HAP-1 (cell line): Measurements from ENCODE around the gene MPO.

Experiments used
- DNase-seq, 2 experiments: peaks; one replicate each; pipeline ENCODE4 v3.0.0-alpha.2; 2016 to 2020; ENCODE audit warnings: low spot score in 2 of 2
- H3K27me3 ChIP-seq: fragments of 250-450 bp; sonication (Bioruptor Pico); 2 replicates; pipeline ENCODE4 v1.5.1; 2020; ENCODE audit warnings: low read depth, mild to moderate bottlenecking, moderate library complexity
- H3K36me3 ChIP-seq: fragments of 250-450 bp; sonication (Bioruptor Pico); replicated peaks from 2 replicates; pipeline ENCODE4 v1.5.1; 2020; ENCODE audit warnings: mild to moderate bottlenecking
- H3K4me1 ChIP-seq: fragments of 250-450 bp; sonication (Bioruptor Pico); 2 replicates; pipeline ENCODE4 v1.5.1; 2020; ENCODE audit warnings: mild to moderate bottlenecking
- H3K4me3 ChIP-seq: fragments of 250-450 bp; sonication (Bioruptor Pico); 2 replicates; pipeline ENCODE4 v1.5.1; 2020; ENCODE audit warnings: mild to moderate bottlenecking, moderate library complexity
- H3K9me3 ChIP-seq: fragments of 250-450 bp; sonication (Bioruptor Pico); 2 replicates; pipeline ENCODE4 v1.5.1; 2020; ENCODE audit warnings: mild to moderate bottlenecking, moderate library complexity
- in situ Hi-C: fragments of 300-500 bp; cut with MboI; formaldehyde crosslinking; loops from 3 replicates; pipeline ENCODE4 v1.14.3; 2020; ENCODE audit warnings: low sequenced_read_pairs, inconsistent platforms, mixed read lengths

Gene MPO, protein sequence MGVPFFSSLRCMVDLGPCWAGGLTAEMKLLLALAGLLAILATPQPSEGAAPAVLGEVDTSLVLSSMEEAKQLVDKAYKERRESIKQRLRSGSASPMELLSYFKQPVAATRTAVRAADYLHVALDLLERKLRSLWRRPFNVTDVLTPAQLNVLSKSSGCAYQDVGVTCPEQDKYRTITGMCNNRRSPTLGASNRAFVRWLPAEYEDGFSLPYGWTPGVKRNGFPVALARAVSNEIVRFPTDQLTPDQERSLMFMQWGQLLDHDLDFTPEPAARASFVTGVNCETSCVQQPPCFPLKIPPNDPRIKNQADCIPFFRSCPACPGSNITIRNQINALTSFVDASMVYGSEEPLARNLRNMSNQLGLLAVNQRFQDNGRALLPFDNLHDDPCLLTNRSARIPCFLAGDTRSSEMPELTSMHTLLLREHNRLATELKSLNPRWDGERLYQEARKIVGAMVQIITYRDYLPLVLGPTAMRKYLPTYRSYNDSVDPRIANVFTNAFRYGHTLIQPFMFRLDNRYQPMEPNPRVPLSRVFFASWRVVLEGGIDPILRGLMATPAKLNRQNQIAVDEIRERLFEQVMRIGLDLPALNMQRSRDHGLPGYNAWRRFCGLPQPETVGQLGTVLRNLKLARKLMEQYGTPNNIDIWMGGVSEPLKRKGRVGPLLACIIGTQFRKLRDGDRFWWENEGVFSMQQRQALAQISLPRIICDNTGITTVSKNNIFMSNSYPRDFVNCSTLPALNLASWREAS

DNA sequence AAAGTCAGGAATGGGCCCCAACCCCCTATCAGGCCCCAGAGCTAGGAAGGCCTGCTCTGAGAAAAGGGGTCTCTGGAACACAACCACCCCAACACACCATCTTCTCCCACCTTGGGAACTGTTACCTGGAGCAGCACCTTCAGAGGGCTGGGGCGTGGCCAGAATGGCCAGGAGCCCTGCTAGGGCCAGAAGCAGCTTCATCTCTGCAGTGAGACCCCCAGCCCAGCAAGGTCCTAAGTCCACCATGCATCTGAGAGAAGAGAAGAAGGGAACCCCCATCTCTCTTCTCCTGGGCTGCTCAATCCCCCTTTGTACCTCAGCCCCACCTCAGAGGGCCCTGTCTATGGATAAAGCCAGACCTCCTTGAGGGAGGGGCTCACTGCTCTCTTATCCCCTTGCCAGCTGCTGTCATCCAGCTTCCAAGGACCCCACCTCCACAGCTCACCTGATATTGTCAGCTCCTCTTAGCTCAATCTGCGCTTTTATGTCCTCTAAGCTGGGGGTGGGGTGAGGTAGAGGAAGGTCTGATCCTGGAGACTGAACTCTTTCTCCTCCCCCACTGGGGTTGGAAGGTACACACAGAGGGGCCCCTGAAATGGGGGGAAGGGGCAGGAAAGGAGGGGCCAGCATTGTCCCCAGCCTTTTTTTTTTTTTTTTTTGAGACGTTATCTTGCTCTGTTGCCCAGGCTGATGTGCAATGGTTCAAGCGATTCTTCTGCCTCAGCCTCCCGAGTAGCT, at the start of gene MPO:
TSS of gene MPO (minus strand) at position 456 of the 738 bp plus-strand sequence. CDS start at position 279, 177 bp downstream.
- in situ Hi-C loops, result no loop called here
- H3K4me1 ChIP-seq, result no peaks in the 10 kb centered on the region
- H3K9me3 ChIP-seq, result no peaks in the 10 kb centered on the region
- H3K27me3 ChIP-seq, result peaks cover 5% of the 10 kb centered on the region; the same call in 1 of the 2 replicates
- H3K36me3 ChIP-seq, result no peaks in the 10 kb centered on the region
- no peak for DNase-seq
- H3K4me3 ChIP-seq, result no peak within 1 kb of the TSS

DNA sequence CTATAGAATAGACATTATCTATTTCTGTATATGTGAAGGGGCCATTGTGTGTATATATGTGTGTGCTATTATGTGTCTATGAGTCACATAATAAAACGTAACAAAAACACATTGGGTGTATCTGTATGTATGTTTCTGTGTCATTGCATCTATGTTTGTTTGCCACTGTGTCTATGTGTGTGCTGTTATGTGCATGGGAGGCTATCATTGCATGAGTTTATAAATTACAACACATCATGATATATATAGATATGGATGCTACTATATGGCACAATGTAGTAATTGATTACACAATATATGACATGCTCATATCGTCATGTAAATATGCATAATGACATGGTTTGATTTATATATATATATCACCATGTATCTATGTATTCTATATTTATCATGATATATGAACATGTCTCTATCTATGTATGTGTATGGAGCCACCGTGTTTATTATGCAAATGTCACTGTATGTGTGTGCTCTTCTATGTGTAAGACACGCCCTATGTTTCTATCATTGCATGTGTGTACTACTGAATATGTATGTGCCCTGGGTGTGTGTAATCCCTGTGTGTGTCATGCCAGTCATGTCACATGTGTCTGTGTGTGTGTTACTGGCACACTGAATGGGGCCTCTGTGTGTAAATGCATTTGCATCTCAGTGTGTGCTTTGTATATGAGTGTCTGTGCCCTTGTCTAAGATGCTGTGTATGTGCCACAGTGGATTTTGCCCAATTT, 49.2 kb upstream of the MPO start:
- Histone ChIP-seq H3K36me3 (no peaks in the 10 kb centered on the region), H3K27me3 (peaks cover 22% of the 10 kb centered on the region), H3K4me1 (no peaks in the 10 kb centered on the region), H3K9me3 (no peaks in the 10 kb centered on the region), H3K4me3 (no peak overlapping the region)
- no peak for DNase-seq
- in situ Hi-C loops, result no loop called here

DNA sequence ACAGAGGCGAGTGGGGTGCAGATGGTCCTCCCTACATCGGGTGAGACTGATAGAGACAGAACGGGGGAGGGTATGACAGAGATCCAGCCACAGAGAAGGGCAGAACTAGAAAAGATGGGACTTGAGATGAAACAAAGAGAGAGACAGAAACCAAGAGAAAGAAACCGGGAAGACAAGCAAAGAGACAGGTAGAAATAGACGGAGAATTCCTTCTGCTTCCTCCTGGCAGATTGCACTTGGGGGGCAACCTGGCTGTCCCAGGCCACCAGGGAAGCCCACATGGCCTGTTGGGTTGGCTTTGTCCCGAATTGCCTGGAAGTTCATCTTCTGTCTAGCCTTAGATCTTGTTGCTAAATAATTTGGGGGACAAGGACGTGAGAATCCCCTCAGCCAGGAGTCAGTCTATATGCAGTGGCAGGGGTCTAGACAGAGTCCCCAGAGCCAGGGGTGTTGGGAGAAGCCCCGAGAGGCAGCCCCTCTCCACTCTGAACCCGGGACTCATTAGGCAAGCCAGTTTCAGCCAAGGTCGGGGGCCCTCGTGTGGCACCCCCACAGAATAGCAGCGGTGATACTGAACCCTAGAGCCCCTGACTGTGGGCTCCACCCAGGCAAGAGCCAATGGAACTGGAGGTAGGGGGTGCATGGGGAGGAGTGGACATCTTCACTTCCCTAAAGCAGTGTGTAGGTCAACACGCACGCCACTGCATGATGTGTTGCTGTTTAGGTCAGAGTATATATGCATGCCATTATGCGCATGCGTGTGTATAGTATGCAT, 48.5 kb upstream of the MPO start:
- Histone ChIP-seq H3K27me3 (peaks cover 22% of the 10 kb centered on the region), H3K4me3 (no peak overlapping the region), H3K9me3 (no peaks in the 10 kb centered on the region), H3K4me1 (no peaks in the 10 kb centered on the region), H3K36me3 (no peaks in the 10 kb centered on the region)
- peak in 1 of 2 experiments; percentile 39 for DNase-seq
- in situ Hi-C loops, result no loop called here

DNA sequence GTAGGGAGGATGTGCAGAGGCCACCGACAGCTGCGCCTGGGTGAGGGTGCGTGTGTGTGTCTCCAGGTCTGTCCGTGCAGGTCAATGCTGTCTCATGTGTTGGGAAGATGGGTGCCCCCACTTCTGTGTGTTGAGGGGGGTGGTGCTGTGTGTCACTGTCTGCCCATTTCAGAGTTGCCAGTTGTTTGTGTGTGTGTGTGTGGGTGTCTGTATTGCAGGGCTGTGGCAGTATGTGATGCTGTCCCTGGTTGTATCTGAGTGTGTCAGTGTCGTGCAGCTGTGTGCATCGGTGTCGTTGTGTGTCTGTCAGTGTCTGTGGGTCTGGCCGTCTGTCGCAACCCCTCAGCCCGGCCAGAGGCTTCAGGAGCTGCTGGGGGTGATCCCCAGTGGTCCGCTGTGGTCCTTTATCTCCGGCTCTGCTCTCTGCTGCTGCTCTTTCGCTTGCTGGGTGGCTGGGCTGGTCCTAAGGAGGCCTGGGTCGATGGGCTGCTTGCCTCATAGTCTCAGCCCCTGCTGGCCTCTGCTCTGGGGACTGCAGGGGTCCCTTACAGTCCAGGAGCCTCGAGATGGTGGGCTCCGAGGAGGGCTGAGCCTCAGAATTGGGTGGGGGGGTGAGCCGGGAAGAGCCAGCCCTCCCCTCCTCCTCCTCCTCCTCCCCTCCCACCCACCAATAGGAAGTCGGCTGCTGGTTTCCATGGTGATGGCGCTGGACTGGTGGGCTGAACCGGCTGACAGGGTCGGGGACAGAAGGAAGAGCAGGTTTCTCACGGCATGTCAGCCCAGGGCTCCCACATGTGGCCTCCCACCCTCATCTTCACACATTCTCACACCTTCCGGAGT, 47.7 kb upstream of the MPO start, which contains the start of gene TSPOAP1:
TSS of gene TSPOAP1 (minus strand) at position 601 of the 840 bp plus-strand sequence. CDS start 875 bp downstream, outside the sequence.
- Histone ChIP-seq H3K9me3 (no peaks in the 10 kb centered on the region), H3K4me3 (no peak within 1 kb of the TSS), H3K4me1 (no peaks in the 10 kb centered on the region), H3K27me3 (peaks cover 22% of the 10 kb centered on the region), H3K36me3 (no peaks in the 10 kb centered on the region)
- in situ Hi-C loops, result no loop called here
- DNase-seq, result peak in 1 of 2 experiments; percentile 38

DNA sequence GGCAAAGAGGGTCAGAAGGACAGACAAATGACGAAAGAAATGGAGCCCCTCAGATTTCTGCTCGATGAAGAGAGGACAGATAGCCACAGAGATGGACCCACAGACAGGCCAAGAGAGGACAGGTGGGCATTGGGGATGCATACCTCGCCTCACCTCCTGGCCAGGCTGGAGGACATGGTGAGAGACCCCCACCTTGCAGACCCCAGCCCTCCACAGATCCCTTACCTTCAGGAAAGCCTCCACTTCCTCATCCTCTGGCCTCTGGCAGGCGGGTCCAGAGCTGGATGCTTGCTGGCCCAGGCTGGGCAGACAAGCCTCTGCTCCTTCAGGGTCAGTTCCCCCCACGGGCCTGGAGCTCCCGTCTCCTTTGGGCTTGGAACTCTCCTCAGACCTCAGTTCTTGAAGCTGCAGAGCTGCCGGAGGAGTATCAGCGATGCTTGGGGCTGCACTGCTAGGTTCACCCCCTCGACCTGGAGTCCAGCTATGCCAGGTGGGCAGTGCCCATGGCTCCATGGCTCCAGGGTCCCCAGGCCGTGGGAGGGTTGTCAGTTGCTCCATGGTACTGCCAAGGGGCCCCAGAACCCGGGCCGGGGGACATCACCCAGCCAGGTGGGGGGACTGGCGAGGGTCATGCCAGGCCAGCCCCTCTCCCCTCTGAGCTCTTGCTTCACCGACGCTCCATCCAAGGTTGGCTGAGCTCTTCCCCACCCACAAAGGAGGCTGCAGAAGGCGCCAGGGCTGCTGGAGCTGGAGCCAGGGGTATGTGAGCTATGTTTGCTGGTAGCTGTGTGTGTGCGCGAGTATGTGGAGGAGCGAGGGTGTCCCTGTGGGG, 46.8 kb upstream of the MPO start:
- no peak for DNase-seq
- H3K36me3 ChIP-seq, result no peaks in the 10 kb centered on the region
- in situ Hi-C loops, result no loop called here
- H3K27me3 ChIP-seq, result peaks cover 22% of the 10 kb centered on the region
- H3K4me3 ChIP-seq, result no peak overlapping the region
- no peaks in the 10 kb centered on the region for H3K9me3 ChIP-seq
- no peaks in the 10 kb centered on the region for H3K4me1 ChIP-seq

DNA sequence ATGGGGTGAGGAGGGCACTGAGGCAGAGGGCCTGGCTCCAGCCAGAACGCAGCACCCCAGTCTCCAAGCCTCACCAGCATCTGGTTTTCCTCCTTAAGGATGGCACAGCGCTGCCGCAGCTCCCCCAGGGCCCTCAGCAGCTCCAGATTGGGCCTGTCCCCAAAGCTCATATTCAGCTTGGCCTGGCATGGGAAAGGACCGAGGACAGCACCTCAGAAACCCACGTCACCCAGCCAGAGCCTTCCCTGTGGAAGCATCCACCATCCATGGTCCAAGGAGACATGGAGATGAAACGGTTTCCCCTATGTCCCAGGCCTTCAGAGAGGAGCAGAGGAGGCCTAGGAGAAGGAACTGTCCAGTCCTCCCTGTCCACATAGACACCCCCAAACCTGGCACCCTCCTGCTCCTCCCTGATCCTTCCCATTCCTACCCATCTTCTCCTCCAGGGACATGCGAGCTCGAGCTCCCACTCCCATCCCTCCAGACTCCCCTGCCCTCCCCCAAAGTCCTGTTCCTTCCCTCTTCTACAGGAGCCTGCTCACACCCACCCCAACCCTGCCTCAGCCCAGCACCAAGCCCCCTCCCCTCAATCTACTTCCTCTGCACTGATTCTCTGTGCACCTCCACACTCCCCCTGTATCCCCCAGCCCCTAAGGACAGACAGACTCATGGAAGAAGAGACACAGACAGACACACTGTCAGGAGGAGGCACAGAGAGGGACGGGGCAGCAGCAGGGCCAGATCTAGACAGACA, 46.1 kb upstream of the MPO start:
- Histone ChIP-seq H3K27me3 (peaks cover 22% of the 10 kb centered on the region), H3K36me3 (no peaks in the 10 kb centered on the region), H3K4me3 (no peak overlapping the region), H3K9me3 (no peaks in the 10 kb centered on the region), H3K4me1 (no peaks in the 10 kb centered on the region)
- in situ Hi-C loops, result no loop called here
- DNase-seq, result no peak

DNA sequence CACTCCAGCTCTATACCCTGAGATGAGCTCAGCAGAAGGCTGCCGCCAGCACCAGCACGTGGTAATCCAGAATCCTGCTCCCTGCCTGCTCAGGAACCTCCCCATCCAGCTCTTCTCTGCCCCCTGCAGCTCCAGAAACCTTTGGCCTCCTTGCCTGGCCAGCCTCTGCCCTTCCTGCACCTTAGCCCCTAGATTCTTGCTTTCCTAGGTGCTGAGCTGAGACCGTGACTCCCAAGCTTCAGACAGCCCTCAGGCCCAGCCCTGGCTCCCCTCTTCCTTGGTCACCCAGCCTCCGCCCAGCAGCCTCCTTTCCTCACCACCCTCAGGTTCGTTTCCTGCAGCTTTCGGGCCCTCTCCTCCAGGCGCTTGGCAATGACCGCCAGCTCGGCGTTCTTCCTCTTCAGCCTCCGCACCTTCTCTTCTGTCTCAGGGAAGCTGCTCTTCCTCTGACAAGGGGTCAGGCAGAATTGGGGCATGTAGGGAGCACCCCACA, 45.3 kb upstream of the MPO start:
- Histone ChIP-seq H3K9me3 (no peaks in the 10 kb centered on the region), H3K4me1 (no peaks in the 10 kb centered on the region), H3K4me3 (no peak overlapping the region), H3K27me3 (peaks cover 22% of the 10 kb centered on the region), H3K36me3 (no peaks in the 10 kb centered on the region)
- in situ Hi-C loops, result no loop called here
- DNase-seq, result no peak

DNA sequence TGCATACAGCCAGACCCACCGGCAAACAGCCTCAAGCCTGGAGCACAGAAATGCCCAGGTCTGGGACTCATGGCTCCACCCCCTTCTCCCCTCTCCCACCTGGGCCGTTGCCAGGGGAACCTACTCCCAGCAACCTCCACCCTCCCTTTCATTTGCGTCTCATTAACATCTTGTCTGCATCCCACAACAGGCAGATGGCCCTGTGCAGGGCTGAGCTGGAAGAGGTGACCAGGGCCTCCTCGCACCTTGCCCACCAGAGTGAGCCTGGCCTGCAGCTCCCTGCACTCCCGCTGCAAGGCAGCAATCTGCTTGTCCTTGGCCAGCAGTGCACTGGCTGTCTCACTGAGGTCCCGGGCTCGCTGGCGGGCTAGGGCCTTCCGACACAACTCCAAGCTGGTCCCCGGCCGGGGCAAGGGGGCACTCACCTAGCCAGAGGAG, 44.6 kb upstream of the MPO start:
- H3K27me3 ChIP-seq, result peaks cover 22% of the 10 kb centered on the region
- H3K9me3 ChIP-seq, result no peaks in the 10 kb centered on the region
- DNase-seq, result no peak
- no peaks in the 10 kb centered on the region for H3K36me3 ChIP-seq
- in situ Hi-C loops, result no loop called here
- H3K4me3 ChIP-seq, result no peak overlapping the region
- H3K4me1 ChIP-seq, result no peaks in the 10 kb centered on the region

DNA sequence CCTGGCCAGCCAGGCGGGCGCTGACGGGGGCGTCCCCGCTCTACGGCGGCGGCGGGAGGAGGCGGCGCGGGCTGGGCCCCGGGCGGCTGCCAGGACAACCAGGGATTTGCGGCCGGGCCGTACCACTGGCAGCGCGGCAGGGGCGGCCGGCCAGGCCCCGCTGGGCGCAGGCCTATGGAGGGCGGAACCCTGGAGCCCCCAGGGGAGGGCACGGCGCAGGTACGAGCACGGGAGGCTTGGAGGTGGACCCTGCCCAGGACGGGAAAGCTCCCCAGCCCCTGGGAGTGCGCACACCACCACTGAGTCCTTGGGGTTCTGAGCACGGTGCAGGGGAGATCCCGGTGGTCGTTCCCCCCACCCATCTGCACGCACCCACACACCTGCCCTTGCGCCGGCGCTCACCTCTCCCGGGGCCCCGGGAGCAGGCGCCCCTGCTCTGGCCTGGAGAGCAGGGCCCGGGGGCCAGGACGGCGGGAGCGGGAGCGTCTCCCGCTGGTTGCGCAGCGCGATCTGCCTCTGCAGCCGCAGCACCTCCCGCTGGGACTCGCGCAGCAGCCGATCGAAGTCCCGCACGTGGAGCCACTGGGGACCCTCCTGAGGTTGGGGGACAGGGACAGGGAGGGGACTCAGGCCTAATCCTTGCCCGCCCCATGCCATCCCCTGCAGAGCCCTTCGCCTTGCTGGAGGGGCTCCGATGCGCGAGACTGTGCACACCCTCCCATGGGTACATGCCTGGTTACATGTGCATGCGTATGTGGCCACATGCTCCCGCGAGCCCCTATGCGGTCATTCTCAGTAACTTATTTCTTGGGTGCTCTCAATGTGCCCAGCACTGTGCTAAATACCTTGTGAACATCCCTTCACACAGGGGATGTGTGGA, 43.9 kb upstream of the MPO start:
- no peaks in the 10 kb centered on the region for H3K9me3 ChIP-seq
- no peak for DNase-seq
- H3K36me3 ChIP-seq, result no peaks in the 10 kb centered on the region
- H3K4me1 ChIP-seq, result no peaks in the 10 kb centered on the region
- peaks cover 22% of the 10 kb centered on the region for H3K27me3 ChIP-seq
- in situ Hi-C loops, result no loop called here
- H3K4me3 ChIP-seq, result no peak overlapping the region

DNA sequence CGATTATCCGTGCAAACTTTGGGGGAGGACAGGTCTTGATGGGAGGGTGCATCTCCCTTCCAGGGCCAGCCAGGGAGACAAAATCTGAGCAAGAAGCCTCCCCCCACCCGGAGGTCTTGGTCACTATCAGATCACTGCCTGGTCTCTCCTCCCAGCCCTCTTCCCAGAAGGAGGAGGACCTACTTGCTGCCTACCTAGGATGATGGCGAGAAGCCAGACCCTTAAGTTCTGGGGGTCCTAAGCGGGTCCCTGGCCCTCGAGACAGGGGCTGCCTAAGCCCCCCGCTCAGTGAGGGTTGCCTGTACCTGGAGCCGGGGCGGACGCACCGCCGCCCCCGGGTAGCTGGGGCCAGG, 43.3 kb upstream of the MPO start:
- Histone ChIP-seq H3K4me3 (no peak overlapping the region), H3K4me1 (no peaks in the 10 kb centered on the region), H3K9me3 (no peaks in the 10 kb centered on the region), H3K36me3 (no peaks in the 10 kb centered on the region), H3K27me3 (peaks cover 17% of the 10 kb centered on the region)
- in situ Hi-C loops, result no loop called here
- DNase-seq, result no peak
